ENCODE results near the gene NDUFS1.
"Not testable (repeated sequence)": the region's sequence is repeated elsewhere in the genome, so short reads cannot be mapped to it uniquely, and the experiment has no call there.

Gene NDUFS1

GRCh38 chr2:206159346-206160124 lies at the start of gene NDUFS1, which contains the start of gene EEF1B2:
NDUFS1 (minus strand) TSS chr2:206159444; CDS start chr2:206153678, 5,766 bp downstream.
EEF1B2 (plus strand) TSS chr2:206159895; CDS start chr2:206159980, 85 bp downstream.
- peak; percentile 96 for DNase-seq

DNA sequence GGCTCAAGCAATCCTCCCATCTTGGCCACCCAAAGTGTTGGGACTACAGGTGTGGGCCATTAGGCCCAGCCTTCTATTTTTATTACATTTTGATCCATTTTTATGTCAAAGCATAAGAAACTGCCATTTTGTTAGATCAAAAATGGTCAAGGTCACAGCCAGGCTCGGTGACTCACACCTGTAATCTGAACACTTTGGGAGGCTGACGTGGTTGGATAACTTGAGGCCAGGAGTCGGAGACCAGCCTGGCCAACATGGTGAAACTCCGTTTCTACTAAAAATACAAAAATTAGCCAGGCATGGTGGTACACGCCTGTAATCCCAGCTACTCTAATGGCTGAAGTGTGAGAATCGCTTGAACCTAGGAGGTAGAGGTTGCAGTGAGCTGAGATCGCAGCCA lies 49.7 kb upstream of the NDUFS1 start:
- DNase-seq = no peak

DNA sequence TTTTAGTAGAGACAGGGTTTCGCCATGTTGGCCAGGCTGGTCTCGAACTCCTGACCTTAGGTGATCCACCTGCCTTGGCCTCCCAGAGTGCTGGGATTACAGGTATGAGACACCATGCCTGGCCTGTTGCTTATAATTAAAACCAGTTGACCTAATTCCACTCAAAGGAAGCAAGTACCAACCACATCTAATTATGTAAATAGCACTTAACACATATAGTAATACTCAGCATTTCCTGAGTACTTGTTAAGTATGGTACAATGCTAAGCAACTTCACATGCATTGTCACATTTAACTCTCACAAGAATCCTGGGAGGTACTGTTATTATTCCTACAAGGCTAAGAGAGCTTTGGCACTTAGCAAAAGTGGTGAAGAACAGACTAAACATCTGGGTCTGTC lies 48.1 kb upstream of the NDUFS1 start:
- DNase-seq = not testable (repeated sequence)

DNA sequence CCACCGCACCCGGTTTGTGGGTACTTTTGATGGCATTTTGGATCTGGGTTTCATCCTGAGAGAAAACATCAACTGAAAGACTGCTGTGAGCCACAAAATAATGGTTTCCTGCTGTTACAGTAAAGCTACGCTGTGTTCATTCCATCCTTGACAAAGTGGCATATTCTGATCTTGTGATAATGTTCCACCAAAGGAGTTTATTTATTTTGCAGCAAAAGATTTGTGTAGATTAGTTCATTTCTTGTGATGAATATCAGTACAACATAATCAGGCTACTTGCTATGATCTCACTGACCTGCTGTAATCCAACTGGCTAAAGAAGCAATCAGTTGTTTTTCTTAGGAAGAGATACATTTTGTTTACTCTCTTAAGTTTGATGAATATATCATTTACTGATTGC lies 45.5 kb upstream of the NDUFS1 start:
- no peak for DNase-seq

DNA sequence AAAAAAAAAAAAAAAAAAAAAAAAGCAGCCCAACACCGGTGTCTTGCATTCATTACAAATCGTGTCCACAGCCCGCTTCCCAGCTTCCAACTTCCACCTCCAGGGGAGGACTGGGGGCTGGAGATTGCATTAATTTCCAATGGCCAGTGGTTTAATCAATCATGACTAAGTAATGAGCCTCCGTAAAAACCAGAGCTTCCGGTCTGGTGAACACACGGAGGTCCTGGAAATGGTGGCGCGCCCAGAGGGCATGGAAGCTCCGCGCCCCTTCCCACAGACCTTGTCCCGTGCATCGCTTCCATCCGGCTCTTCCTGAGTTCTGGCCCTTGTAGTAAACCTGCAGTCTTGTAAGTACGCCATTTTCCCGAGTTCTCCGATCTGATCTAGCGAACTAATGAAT lies 44.1 kb upstream of the NDUFS1 start:
- DNase-seq = no peak

DNA sequence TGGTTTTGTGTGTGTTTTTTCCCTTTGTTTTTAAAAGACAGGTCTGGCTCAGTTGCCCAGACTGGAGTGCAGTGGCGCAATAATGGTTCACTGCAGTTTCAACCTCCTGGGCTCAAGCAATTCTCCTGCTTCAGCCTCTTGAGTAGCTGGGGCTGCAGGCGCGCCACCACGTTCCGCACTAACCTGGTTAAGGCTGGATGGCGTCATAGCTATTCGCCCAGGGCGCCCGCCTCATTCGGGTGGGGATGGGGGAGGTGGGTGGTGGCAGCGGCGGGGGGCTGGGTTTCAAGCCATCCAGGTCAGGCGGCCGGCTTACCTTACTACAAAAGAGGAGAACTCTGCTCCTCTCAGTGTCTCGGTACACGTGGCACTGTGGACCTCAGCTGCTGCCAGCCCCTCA lies 43.2 kb upstream of the NDUFS1 start:
- DNase-seq = no peak

GRCh38 chr2:206201075-206201848 lies 42.0 kb upstream of the NDUFS1 start:
- no peak for DNase-seq

- DNase-seq = no peak
Measured at GRCh38 chr2:206198677-206199076, 39.4 kb upstream of the NDUFS1 start.

DNA sequence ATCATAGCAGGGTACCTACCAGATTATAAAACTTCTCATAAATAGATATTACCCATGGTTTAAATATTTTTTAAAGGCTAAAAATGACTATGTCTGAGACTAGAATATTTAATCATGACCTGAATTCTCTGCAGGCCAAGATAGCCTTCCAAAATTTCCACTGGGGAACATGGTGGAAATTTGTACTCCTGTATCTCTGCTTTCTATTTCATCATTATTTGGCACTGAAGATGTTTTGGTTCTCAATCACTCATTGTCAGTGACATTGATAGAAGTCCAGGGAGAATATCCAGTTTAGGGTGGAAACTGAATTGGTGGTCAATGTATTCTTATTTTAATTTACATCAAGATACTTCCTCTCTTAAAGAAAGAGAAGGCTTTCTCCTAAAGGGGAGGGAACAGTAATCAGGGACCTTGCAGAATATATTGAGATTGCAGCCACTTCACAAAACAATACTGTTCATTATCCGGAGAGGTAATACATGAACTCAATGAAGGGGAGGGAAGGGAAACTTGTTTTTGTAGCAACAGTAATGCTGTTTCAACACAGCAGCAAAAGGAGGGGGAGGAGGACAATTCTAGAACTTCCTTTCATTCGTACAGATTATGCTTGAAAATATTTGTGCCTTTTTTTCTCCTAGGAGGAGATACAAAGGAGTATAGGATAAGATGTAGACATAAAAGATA lies 34.6 kb upstream of the NDUFS1 start:
- no peak for DNase-seq

GRCh38 chr2:206192157-206192556 lies 32.9 kb upstream of the NDUFS1 start:
- DNase-seq = no peak

DNA sequence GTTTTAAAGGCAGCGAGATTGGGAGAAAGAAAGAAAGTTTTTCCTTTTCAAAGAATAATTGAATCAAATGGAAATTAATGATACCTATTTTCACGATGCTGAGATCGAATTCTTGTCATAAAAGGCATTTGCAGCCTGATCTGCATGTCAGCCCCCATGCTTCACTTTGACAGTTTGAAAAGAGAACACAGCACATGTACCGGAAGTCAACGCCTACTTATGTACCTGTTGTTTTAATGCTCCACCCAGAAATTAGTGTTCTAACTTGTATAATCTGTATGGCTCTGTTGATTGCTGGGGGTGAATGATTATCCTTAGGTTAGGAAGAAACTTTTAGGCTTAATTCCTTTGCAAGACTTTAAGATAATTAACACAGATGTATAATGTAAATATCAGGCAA lies 31.4 kb upstream of the NDUFS1 start:
- no peak for DNase-seq

DNA sequence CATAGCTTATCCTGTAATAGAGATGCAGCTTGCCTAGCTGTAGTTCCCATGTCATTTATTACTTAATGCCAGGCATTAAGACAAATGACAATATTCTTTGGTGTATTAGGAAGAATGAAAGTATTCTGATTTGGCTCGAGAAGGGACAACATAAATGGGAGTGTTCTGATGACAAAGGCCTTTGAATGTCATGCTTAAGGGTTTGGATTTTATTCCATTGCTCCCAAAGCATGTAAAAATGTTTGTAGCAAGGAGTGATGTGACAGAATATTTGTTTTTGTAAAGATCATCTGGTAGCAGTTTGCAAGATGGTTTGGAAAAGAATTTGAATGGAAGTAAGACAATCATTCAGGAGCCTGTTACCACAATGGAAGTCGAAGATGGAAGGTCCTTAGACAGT lies 30.9 kb upstream of the NDUFS1 start:
- DNase-seq = no peak

GRCh38 chr2:206189691-206190090 lies 30.4 kb upstream of the NDUFS1 start:
- no peak for DNase-seq

DNA sequence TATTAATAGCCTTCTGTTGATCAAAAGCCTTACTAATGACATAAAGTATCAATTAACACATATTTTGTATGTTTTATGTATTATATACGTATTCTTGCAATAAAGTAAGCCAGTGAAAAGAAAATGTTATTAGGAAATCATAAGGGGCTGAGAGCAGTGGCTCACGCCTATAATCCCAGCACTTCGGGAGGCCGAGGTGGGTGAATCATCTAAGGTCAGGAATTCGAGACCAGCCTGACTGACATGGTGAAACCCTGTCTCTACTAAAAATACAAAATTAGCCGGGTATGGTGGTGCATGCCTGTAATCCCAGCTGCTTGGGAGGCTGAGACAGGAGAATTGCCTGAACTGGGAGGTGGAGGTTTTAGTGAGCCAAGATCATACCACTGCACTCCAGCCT lies 22.3 kb upstream of the NDUFS1 start:
- not testable (repeated sequence) for DNase-seq

- DNase-seq = no peak
Measured at GRCh38 chr2:206176901-206177300, 17.7 kb upstream of the NDUFS1 start.

DNA sequence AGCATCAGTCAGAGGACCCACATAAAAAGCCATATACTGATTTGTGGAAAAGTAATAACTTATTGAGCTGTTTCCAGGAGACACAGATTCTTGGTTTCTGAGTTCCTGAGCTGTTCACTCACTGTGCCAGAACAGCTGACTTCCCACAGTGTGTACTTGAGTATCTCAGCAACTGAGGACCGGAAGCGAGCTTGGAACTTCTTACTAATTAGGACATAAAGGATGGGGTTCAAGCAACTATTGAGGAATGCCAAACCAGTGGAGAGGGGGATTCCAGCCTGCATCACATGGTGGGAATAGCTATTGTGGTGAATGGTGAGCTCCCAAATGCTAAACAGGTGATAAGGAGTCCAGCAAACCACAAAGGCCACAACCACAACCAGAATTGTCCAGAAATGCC lies 16.9 kb upstream of the NDUFS1 start:
- DNase-seq = no peak

DNA sequence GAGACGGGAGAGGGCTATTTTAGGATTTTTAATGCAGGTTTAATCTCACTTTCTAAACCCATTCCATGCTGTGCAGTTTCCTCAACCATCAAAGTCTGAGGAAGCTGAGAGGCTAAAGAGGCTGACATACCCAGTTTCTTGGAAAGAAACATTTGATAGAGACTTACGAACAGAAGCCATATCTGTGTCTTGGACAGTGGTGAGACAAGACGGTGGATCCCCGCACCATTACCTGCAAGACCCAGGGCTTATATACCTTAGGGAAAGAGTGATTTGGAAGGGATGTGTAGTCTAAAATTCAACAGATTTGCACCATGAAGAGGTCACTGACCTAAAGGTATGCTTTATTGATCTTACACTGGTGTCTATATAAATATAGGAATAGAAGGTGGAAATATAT lies 13.9 kb upstream of the NDUFS1 start:
- DNase-seq = no peak

DNA sequence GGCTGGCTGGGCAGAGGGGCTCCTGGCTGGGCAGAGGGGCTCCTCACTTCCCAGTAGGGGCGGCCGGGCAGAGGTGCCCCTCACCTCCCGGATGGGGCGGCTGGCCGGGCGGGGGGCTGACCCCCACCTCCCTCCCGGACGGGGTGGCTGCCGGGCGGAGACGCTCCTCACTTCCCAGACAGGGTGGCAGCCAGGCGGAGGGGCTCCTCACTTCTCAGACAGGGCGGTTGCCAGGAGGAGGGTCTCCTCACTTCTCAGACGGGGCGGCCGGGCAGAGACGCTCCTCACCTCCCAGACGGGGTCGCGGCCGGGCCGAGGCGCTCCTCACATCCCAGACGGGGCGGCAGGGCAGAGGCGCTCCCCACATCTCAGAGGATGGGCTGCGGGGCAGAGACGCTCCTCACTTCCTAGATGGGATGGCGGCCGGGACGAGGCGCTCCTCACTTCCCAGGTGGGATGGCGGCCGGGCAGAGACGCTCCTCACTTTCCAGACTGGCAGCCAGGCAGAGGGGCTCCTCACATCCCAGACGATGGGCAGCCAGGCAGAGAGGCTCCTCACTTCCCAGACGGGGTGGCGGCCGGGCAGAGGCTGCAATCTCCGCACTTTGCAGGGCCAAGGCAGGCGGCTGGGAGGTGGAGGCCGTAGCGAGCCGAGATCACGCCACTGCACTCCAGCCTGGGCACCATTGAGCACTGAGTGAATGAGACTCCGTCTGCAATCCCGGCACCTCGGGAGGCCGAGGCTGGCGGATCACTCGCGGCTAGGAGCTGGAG lies 12.6 kb upstream of the NDUFS1 start:
- not testable (repeated sequence) for DNase-seq

DNA sequence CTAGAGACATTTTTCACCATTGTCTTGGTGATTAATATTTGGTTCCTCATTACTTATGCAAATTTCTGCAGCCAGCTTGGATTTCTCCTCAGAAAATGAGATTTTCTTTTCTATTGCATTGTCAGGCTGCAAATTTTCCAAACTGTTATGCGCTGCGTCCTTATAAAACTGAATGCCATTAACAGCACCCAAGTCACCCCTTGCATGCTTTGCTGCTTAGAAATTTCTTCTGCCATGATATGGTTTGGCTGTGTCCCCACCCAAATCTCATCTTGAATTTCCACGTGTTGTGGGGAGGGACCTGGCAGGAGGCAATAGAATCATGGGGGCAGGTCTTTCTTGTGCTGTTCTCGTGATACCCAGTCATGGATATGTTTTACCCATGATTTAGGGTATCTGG lies 9.0 kb upstream of the NDUFS1 start:
- DNase-seq = not testable (repeated sequence)

DNA sequence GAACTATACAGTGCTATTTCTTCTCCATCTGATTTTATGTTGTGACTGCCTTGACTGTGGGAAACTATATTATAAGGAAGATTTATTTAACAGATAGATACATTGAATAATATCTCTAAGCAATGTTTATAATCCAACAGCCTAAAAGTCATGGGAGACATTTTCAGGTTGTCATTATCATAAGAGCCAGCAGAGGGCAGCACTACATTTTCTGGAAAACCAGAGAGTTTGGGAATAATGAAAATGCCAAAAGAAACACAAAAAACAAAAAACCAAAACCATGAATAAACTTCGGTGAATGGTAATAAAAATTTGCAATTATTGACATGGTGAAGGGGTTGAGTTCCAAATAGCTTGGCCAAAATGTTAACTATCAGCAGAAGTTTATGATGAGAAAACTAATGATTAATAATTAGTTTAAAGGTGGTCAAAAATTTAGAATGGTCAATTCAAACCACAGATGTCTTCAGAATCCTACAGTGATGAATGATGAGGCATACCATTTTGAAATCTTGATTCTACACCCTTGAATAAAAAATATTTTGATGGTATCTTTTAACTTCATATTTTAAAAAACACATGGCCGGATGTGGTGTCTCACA lies 5.1 kb upstream of the NDUFS1 start:
- peak; percentile 26 for DNase-seq

- no peak for DNase-seq
Measured at GRCh38 chr2:206163251-206163880, 4.1 kb upstream of the NDUFS1 start.

- not testable (repeated sequence) for DNase-seq
Measured at GRCh38 chr2:206162401-206162800, 3.2 kb upstream of the NDUFS1 start.
